ENCODE results near the gene C1orf226.
"Not testable (repeated sequence)": the region's sequence is repeated elsewhere in the genome, so short reads cannot be mapped to it uniquely, and the experiment has no call there.

Gene C1orf226

DNA sequence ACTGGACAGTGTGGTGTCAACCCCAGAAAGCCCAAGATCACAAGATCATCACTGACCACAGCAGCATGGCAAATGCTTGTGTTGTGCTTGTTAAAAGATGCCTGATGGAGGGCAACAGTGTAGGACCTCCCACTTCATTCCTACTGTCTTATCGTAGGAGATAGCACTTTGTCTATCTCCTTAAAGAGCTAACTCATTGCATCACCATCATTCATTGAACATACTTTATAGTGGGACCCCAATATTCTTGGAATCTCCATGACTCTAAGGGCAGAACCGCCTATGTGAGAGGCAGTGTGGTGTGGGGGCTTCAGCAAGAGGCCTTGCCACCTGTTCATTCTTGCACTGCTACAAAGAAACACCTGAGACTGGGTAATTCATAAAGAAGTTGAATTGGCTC, 35.4 kb downstream of the C1orf226 start:
- no peak for DNase-seq

DNA sequence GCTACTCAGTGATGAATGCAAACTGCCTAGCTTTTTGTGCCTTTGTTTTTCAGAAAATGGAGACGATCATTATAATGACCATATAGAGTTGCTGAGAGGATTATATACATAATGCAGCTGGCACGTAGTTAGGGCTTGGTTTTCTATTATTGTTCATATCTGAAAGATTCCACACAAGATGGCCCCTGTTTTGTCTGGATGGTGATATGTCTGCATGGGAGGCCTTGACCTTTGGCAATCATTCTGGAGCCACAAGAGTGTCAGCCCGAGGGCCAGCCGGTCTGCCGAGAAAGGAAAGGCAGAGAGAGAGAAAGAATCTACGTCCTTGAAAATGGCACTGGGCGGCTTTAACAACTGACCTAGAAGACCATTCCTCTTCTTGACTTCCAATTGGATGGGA, 36.1 kb downstream of the C1orf226 start:
- no peak for DNase-seq

DNA sequence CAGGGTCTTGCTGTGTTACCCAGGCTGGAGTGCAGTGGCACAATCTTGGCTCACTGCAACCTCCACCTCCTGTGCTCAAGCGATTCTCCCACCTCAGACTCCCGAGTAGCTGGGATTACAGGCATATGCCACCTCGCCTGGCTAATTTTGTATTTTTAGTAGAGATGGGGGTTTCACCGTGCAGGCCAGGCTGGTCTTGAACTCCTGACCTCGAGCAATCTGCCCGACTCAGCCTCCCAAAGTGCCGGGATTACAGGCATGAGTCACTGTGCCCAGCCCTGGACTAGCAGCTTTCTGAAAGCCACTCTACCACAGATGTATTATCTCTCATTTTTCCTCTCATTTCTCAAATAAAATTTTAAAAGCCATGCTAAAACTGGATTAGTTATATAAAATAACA, 37.1 kb downstream of the C1orf226 start:
- not testable (repeated sequence) for DNase-seq

DNA sequence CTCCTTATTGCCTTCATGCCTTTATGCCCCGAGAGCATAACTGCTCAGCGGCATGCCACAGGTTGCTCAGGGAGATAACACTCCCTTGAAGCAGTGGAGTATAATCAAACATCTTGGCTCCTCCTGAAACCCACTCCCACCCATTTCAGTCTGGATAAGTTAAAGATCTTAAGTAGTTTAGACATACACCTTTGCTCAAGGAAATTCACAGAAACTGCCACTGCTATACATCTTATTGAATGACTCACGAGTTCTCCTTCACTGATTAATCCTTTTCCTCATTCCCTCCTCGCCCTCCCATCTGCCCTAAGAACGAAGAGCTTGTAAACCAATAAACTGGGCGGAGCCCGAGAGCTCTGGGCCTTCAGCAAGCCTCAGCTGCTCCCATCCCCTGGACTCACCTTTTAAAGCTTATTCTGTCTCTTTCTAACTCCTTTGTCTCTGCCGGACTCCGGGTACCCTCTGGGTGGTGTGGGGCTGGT, 38.0 kb downstream of the C1orf226 start:
- DNase-seq = not testable (repeated sequence)

DNA sequence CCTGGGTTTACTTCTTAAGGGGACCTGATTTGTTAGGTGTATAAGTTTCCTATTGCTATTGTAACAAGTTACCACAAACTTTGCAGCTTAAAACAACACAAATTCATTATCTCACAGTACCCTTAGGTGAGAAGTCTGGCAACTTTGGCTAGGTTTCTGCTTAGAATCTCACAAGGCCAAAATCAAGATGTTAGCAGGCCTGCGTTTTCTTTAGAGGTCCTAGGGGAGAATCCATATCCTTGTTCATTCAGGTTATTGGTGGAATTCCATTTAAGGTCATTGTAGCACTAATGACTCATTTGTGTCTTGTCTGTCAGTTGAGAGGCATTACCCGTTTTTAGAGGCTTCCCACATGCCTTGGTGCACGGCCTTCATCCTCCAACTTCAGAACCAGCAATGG, 38.6 kb downstream of the C1orf226 start:
- no peak for DNase-seq

DNA sequence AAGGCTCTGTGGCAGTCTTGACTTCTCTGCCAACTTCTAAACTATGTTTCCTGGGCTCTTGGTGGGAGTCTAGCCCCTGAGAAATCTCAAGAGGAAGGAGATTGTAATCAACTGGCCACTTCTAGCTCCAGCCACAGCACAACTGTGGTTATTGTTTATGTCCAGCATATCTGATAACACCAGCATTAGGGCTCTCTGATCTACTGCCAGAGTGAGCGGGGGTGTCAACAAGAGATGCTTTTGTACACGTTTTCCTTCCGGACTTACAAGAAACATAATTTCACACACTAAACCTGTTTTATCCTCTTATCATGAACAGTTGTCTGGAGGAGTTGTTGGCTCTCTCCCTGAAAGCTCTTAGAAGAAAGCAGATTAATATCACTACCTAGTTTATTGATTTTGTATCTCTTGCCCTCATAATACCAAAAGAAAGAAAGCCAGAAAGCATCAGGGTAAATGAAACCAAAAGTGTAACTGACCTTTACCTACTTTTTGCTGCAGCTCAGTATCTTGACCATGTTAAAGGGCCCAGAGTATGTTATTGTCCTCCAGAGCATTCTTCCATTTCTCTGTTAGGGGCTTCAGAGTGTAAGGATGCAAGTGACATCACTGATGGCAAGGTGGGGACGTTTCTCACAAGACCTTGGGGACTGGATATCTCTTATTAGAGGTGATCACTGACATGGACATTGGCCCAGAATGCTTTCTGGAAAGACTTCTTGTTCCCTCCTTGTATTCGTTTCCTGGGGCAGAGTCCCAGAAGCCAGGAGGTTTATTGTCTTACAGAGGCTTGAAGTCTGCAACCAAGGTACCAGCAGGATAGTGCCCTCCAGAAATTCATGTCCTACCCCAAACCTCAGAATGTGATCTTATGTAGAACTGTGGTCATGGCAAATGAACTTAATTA, 40.0 kb downstream of the C1orf226 start:
- DNase-seq = no peak

DNA sequence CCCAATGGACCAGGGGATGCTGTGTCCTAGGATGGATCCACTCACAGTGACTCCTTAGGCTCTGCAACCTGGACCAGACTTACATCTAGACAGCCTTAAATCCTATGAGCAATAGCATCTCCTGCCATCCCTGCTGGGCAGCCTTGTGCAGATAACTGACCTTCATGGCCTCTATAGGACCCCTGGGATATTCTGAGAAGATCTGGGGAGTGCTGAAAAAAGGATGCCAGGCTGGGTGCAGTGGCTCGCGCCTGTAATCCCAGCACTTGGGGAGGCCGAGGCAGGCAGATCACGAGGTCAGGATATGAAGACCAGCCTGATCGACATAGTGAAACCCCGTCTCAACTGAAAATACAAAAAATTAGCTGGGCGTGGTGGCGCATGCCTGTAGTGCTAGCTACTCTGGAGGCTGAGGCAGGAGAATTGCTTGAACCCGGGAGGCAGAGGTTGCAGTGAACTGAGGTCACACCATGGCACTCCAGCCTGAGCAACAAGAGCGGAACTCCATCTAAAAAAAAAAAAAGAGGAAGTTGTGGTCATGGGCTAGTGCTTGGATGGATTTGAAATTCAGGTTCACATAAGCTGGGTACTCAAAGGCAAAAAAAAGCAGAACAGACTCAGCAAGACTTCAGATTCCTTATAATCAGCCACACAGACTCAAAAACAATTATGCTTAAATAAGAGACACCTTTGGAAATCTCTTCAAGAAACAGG, 41.3 kb downstream of the C1orf226 start:
- DNase-seq = peak; percentile 94 to 96

DNA sequence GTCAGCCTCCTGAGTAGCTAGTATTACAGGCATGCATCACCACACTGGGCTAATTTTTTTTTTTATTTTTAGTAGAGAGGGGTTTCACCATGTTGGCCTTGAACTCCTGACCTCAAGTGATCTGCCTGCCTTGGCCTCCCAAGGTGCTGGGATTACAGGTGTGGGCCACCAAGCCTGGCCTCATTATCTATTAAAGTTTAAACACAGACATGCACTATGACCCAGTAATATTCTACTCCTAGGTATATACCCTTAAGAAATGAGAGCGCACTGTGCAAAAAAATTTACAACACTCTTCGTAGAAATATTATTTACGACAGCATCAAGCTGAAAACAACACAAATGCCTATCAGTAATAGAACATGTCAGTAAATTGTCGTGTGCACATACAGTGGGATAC, 49.1 kb downstream of the C1orf226 start:
- DNase-seq = no peak

DNA sequence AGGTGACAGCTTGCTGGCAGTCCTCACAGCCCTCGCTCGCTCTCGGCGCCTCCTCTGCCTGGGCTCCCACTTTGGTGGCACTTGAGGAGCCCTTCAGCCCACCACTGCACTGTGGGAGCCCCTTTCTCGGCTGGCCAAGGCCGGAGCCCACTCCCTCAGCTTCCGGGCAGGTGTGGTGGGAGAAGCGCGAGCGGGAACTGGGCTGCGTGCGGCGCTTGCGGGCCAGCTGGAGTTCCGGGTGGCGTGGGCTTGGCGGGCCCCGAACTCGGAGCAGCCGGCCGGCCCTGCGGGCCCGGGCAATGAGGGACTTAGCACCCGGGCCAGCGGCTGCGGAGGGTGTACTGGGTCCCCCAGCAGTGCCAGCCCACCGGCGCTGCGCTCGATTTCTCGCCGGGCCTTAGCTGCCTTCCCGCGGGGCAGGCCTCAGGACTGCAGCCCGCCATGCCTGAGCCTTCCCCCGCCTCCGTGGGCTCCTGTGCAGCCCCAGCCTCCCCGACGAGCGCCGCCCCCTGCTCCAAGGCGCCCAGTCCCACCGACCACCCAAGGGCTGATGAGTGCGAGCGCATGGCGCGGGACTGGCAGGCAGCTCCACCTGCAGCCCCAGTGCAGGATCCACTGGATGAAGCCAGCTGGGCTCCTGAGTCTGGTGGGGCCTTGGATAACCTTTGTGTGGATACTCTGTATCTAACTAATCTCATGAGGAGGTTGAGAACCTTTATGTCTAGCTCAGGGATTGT, 51.6 kb downstream of the C1orf226 start:
- not testable (repeated sequence) for DNase-seq

All from Kasumi-1 (cell line).